ENCODE data around the gene LSS.

DNA sequence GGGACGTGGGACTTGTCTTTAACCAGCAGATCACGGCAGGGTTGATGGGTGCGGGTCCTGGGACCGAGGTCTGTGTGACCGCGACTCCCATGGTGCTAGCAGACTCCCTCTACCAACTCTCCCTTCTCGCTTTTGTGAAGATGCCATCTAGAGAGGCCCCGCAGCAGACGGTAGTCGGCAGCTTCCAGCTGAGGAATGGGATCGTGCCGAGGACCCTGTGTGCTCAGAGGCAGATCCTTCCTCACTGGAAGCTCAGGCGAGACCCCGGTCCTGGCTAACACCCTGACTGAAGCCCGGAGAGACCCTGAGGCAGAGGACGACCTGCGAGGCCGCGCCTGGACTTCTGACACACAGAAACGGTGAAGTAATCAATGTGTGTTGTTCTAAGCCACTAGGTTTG is 31.8 kb downstream of the LSS start:
- TF ChIP-seq, protein P1, sequence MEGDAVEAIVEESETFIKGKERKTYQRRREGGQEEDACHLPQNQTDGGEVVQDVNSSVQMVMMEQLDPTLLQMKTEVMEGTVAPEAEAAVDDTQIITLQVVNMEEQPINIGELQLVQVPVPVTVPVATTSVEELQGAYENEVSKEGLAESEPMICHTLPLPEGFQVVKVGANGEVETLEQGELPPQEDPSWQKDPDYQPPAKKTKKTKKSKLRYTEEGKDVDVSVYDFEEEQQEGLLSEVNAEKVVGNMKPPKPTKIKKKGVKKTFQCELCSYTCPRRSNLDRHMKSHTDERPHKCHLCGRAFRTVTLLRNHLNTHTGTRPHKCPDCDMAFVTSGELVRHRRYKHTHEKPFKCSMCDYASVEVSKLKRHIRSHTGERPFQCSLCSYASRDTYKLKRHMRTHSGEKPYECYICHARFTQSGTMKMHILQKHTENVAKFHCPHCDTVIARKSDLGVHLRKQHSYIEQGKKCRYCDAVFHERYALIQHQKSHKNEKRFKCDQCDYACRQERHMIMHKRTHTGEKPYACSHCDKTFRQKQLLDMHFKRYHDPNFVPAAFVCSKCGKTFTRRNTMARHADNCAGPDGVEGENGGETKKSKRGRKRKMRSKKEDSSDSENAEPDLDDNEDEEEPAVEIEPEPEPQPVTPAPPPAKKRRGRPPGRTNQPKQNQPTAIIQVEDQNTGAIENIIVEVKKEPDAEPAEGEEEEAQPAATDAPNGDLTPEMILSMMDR (IDR thresholded peaks at IDR 0.05): no peak
- no peak for TF ChIP-seq POLR2A (IDR thresholded peaks at IDR 0.05)

Measured in vagina (tissue), 2 donors.